Adipocyte (in vitro differentiated cells): ENCODE results near the gene ADGRG6.
"Not testable (repeated sequence)": the region's sequence is repeated elsewhere in the genome, so short reads cannot be mapped to it uniquely, and the experiment has no call there.

Source experiments
- DNase-seq: peaks from one replicate; pipeline ENCODE4 v3.0.0-alpha.2; 2015; ENCODE audit warnings: low read depth
- H3K27me3 ChIP-seq: replicated peaks from 2 replicates; pipeline ENCODE4 v1.7.0; 2013; ENCODE audit warnings: mild to moderate bottlenecking, low read length, moderate library complexity; ENCODE audit not compliant: control insufficient read depth, insufficient read depth
- H3K36me3 ChIP-seq: 2 replicates; pipeline ENCODE4 v1.7.0; 2013; ENCODE audit warnings: low read length, mild to moderate bottlenecking, moderate library complexity; ENCODE audit not compliant: control insufficient read depth, insufficient read depth, severe bottlenecking
- H3K4me1 ChIP-seq: 2 replicates; pipeline ENCODE4 v1.7.0; 2013; ENCODE audit warnings: mild to moderate bottlenecking, low read length, moderate library complexity; ENCODE audit not compliant: control insufficient read depth, insufficient read depth
- H3K4me3 ChIP-seq: 2 replicates; pipeline ENCODE4 v1.7.0; 2013; ENCODE audit warnings: mild to moderate bottlenecking, low read length, moderate library complexity
- H3K9ac ChIP-seq: 2 replicates; pipeline ENCODE4 v1.7.0; 2013; ENCODE audit warnings: mild to moderate bottlenecking, low read length, moderate library complexity
- H3K9me3 ChIP-seq: 2 replicates; pipeline ENCODE4 v1.7.0; 2013; ENCODE audit warnings: mild to moderate bottlenecking, low read length, moderate library complexity; ENCODE audit not compliant: control insufficient read depth

ADGRG6 gene

GRCh38 chr6:142413111-142413510, 111.3 kb downstream of the ADGRG6 start:
- H3K4me1 ChIP-seq, result peaks cover 23% of the 10 kb centered on the region
- H3K27me3 ChIP-seq, result no peaks in the 10 kb centered on the region
- H3K9ac ChIP-seq, result no peak overlapping the region
- peak; percentile 23 for DNase-seq
- peak overlapping the region; percentile 8 for H3K4me3 ChIP-seq
- no peaks in the 10 kb centered on the region for H3K36me3 ChIP-seq
- no peaks in the 10 kb centered on the region for H3K9me3 ChIP-seq

- Histone ChIP-seq H3K27me3 (no peaks in the 10 kb centered on the region), H3K9ac (no peak overlapping the region), H3K4me1 (peaks cover 23% of the 10 kb centered on the region), H3K36me3 (no peaks in the 10 kb centered on the region), H3K4me3 (no peak overlapping the region), H3K9me3 (no peaks in the 10 kb centered on the region)
- DNase-seq, result no peak
These were observed 112.8 kb downstream of the ADGRG6 start for GRCh38 chr6:142414462-142415250.

- Histone ChIP-seq H3K9ac (no peak overlapping the region), H3K4me3 (no peak overlapping the region), H3K36me3 (no peaks in the 10 kb centered on the region), H3K27me3 (no peaks in the 10 kb centered on the region), H3K4me1 (peaks cover 23% of the 10 kb centered on the region), H3K9me3 (no peaks in the 10 kb centered on the region)
- peak; percentile 89 for DNase-seq
These were observed 114.4 kb downstream of the ADGRG6 start for GRCh38 chr6:142416179-142416578.

GRCh38 chr6:142416686-142417085, 114.9 kb downstream of the ADGRG6 start:
- H3K36me3 ChIP-seq, result no peaks in the 10 kb centered on the region
- peaks cover 23% of the 10 kb centered on the region for H3K4me1 ChIP-seq
- H3K9me3 ChIP-seq, result no peaks in the 10 kb centered on the region
- H3K4me3 ChIP-seq, result no peak overlapping the region
- no peak overlapping the region for H3K9ac ChIP-seq
- no peak for DNase-seq
- no peaks in the 10 kb centered on the region for H3K27me3 ChIP-seq

GRCh38 chr6:142417331-142417750, 115.5 kb downstream of the ADGRG6 start:
- H3K9ac ChIP-seq, result no peak overlapping the region
- no peaks in the 10 kb centered on the region for H3K36me3 ChIP-seq
- H3K4me3 ChIP-seq, result no peak overlapping the region
- no peaks in the 10 kb centered on the region for H3K9me3 ChIP-seq
- no peak for DNase-seq
- peaks cover 22% of the 10 kb centered on the region for H3K4me1 ChIP-seq
- no peaks in the 10 kb centered on the region for H3K27me3 ChIP-seq

- Histone ChIP-seq H3K9ac (no peak overlapping the region), H3K36me3 (no peaks in the 10 kb centered on the region), H3K4me1 (peaks cover 12% of the 10 kb centered on the region), H3K4me3 (no peak overlapping the region), H3K27me3 (no peaks in the 10 kb centered on the region), H3K9me3 (no peaks in the 10 kb centered on the region)
- no peak for DNase-seq
These were observed 117.3 kb downstream of the ADGRG6 start for GRCh38 chr6:142419071-142419470.

- Histone ChIP-seq H3K4me3 (no peak overlapping the region), H3K27me3 (no peaks in the 10 kb centered on the region), H3K9ac (no peak overlapping the region), H3K9me3 (no peaks in the 10 kb centered on the region), H3K36me3 (no peaks in the 10 kb centered on the region), H3K4me1 (peaks cover 9% of the 10 kb centered on the region)
- no peak for DNase-seq
These were observed 119.0 kb downstream of the ADGRG6 start for GRCh38 chr6:142420802-142421201.

- DNase-seq, result no peak
- no peaks in the 10 kb centered on the region for H3K27me3 ChIP-seq
- no peak overlapping the region for H3K4me3 ChIP-seq
- H3K4me1 ChIP-seq, result peaks cover 2% of the 10 kb centered on the region
- no peaks in the 10 kb centered on the region for H3K9me3 ChIP-seq
- H3K36me3 ChIP-seq, result no peaks in the 10 kb centered on the region
- no peak overlapping the region for H3K9ac ChIP-seq
These were observed 119.7 kb downstream of the ADGRG6 start for GRCh38 chr6:142421285-142422117.

- not testable (repeated sequence) for H3K9ac ChIP-seq, H3K4me3 ChIP-seq, H3K27me3 ChIP-seq, H3K36me3 ChIP-seq, H3K9me3 ChIP-seq, H3K4me1 ChIP-seq, DNase-seq
These were observed 124.8 kb downstream of the ADGRG6 start for GRCh38 chr6:142426444-142427132.

- not testable (repeated sequence) for H3K4me3 ChIP-seq, H3K36me3 ChIP-seq, H3K4me1 ChIP-seq, H3K9ac ChIP-seq, H3K9me3 ChIP-seq, DNase-seq, H3K27me3 ChIP-seq
These were observed 126.7 kb downstream of the ADGRG6 start for GRCh38 chr6:142428468-142428867.

- no peaks in the 10 kb centered on the region for H3K36me3 ChIP-seq
- H3K4me1 ChIP-seq, result no peaks in the 10 kb centered on the region
- H3K9ac ChIP-seq, result no peak overlapping the region
- no peaks in the 10 kb centered on the region for H3K27me3 ChIP-seq
- H3K9me3 ChIP-seq, result peaks cover 3% of the 10 kb centered on the region
- DNase-seq, result no peak
- no peak overlapping the region for H3K4me3 ChIP-seq
These were observed 127.4 kb downstream of the ADGRG6 start for GRCh38 chr6:142429195-142429594.
